Smooth muscle cell (in vitro differentiated cells): ENCODE results near the gene CAVIN2. TPM values are rescaled to one million over a fixed set of nuclear protein-coding genes. Genes with fewer than 3 reads are reported as not detected.

ENCODE experiments used
- DNase-seq: peaks from one replicate; lab custom pipeline; 2025; ENCODE audit not compliant: unreplicated experiment; lab: John Stamatoyannopoulos, UW
- H2AFZ ChIP-seq: fragments of 200-600 bp; sonication (generic); 2 replicates; pipeline ENCODE4 v1.6.0; 2016; ENCODE audit warnings: antibody characterized with exemption, low read depth, mild to moderate bottlenecking
- H3F3A ChIP-seq: fragments of 200-600 bp; sonication (generic); 2 replicates; pipeline ENCODE4 v1.6.0; 2017; ENCODE audit warnings: antibody characterized with exemption, low read depth
- H3K27ac ChIP-seq: fragments of 200-600 bp; sonication (generic); 2 replicates; pipeline ENCODE4 v1.5.1; 2016; ENCODE audit warnings: low read depth, mild to moderate bottlenecking
- H3K27me3 ChIP-seq: fragments of 200-600 bp; sonication (generic); 2 replicates; pipeline ENCODE4 v1.6.1; 2016; ENCODE audit warnings: low read depth, mild to moderate bottlenecking
- H3K36me3 ChIP-seq: fragments of 200-600 bp; sonication (generic); 2 replicates; pipeline ENCODE4 v1.5.1; 2016; ENCODE audit warnings: low read depth
- H3K4me1 ChIP-seq: fragments of 200-600 bp; sonication (generic); 2 replicates; pipeline ENCODE4 v1.5.1; 2016; ENCODE audit warnings: low read depth
- H3K4me2 ChIP-seq: fragments of 200-600 bp; sonication (generic); 2 replicates; pipeline ENCODE4 v1.6.0; 2016; ENCODE audit warnings: mild to moderate bottlenecking
- H3K4me3 ChIP-seq: fragments of 200-600 bp; sonication (generic); 2 replicates; pipeline ENCODE4 v1.5.1; 2016; ENCODE audit warnings: mild to moderate bottlenecking
- H3K79me2 ChIP-seq: fragments of 200-600 bp; sonication (generic); 2 replicates; pipeline ENCODE4 v1.6.0; 2016; ENCODE audit warnings: low read depth, mild to moderate bottlenecking
- H3K9ac ChIP-seq: fragments of 200-600 bp; sonication (generic); 2 replicates; pipeline ENCODE4 v1.6.0; 2016; ENCODE audit warnings: low read depth
- H3K9me3 ChIP-seq: fragments of 200-600 bp; sonication (generic); replicated peaks from 2 replicates; pipeline ENCODE4 v1.5.1; 2016; ENCODE audit warnings: low read depth
- H4K20me1 ChIP-seq: fragments of 200-600 bp; sonication (generic); 2 replicates; pipeline ENCODE4 v1.6.0; 2016; ENCODE audit warnings: low read depth
- WGBS: methylation state at CpG from one replicate; pipeline ENCODE4 v1.1.7; 2016; ENCODE audit warnings: low lambda C conversion rate; 5-methylcytosine and 5-hydroxymethylcytosine counted together
- polyA plus RNA-seq: library from polyadenylated mRNA; unstranded; fragments of >200 nt; fragmentation: Nextera tagmentation; extraction: Ambion mirVana; gene quantifications from 2 replicates; pipeline ENCODE4 v1.2.1, GENCODE V29; 2016
- total RNA-seq: library from RNA; depleted of rRNA; stranded (reverse); fragments of >200 nt; gene quantifications from 2 replicates; pipeline ENCODE4 v1.2.3, GENCODE V29; 2014
- TF ChIP-seq, protein P1 (sequence below): fragments of 200-600 bp; sonication (generic); IDR thresholded peaks from 2 replicates; pipeline ENCODE4 v1.5.1; 2017; ENCODE audit warnings: borderline replicate concordance, mild to moderate bottlenecking, antibody characterized with exemption; ENCODE audit not compliant: insufficient read depth, poor library complexity, severe bottlenecking

Gene CAVIN2
- total and polyA plus RNA-seq, 2 experiments from 2014 or later: 0.13 TPM; not detected in 1

DNA sequence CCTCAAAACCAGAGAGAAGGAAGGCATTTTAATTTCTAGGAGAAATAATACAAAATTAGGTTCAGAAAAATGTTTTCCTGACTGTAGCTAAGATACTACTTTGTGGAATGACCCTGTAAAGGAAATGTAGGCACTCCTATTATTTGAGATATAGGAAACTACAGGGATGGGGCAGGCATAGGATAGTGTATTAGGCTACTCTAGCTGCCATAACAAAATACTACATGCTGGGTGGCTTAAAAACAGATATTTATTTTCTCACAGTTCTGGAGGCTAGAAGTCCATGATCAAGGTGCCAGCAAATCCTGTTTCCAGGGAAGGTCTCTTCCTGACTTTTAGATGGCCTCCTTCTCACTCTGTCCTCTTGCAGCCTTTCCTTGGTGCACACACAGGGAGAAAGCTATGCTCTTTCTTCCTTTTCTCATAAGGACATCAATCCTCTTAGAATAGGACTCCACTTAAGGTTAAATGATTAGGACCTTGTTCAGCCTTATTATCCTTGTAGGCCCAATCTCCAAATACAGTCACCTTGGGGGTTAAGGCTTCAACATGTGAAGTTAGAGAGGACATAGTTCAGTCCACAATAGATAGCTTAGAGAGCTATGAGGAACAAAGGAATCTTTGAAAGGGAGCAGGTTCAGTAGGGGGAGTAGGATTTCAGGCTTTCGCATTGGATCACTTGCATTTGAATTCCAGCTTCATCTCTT lies 14.0 kb upstream of the CAVIN2 start:
- H2AFZ ChIP-seq: no peak overlapping the region

DNA sequence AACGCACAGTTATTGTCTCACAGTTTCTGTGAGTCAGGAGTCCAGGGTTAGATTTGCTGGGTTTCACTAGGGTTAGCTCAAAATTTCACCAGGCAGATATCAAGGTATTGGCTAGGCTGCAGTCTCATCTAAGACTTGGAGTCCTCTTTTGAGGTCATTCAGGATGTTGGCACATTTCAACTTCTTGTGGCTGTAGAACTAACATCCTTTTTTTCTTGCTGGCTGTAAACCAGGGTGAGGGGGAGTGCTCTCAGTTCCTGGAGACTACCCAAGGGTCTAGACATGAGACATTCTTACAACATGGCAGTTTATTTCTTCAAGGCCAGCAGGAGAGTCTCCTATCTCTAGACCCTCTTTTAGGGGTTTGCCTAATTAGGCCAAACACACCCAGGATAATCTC lies 12.8 kb upstream of the CAVIN2 start:
- WGBS: 96% methylated on average over 1 of the region's 1 CpG
- Histone ChIP-seq H3K79me2 (no peaks in the 10 kb centered on the region), H3K27ac (no peak overlapping the region), H3K36me3 (no peaks in the 10 kb centered on the region), H2AFZ (no peak overlapping the region), H3K4me1 (no peaks in the 10 kb centered on the region), H3K9me3 (no peaks in the 10 kb centered on the region), H4K20me1 (no peaks in the 10 kb centered on the region), H3K27me3 (no peaks in the 10 kb centered on the region), H3F3A (no peaks in the 10 kb centered on the region), H3K4me3 (no peak overlapping the region), H3K9ac (no peak overlapping the region), H3K4me2 (no peak overlapping the region)
- TF ChIP-seq, protein P1, sequence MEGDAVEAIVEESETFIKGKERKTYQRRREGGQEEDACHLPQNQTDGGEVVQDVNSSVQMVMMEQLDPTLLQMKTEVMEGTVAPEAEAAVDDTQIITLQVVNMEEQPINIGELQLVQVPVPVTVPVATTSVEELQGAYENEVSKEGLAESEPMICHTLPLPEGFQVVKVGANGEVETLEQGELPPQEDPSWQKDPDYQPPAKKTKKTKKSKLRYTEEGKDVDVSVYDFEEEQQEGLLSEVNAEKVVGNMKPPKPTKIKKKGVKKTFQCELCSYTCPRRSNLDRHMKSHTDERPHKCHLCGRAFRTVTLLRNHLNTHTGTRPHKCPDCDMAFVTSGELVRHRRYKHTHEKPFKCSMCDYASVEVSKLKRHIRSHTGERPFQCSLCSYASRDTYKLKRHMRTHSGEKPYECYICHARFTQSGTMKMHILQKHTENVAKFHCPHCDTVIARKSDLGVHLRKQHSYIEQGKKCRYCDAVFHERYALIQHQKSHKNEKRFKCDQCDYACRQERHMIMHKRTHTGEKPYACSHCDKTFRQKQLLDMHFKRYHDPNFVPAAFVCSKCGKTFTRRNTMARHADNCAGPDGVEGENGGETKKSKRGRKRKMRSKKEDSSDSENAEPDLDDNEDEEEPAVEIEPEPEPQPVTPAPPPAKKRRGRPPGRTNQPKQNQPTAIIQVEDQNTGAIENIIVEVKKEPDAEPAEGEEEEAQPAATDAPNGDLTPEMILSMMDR: no peak
- no peak for DNase-seq

More for the DNA sequence above, 14.0 kb upstream of the CAVIN2 start:
- WGBS: 100% methylated on average over 1 of the region's 1 CpG
- H3K27ac ChIP-seq: no peak overlapping the region
- no peaks in the 10 kb centered on the region for H3K27me3 ChIP-seq
- DNase-seq: no peak
- no peak overlapping the region for H3K4me3 ChIP-seq
- H3K79me2 ChIP-seq: no peaks in the 10 kb centered on the region
- TF ChIP-seq, protein P1: no peak
- H3K4me2 ChIP-seq: no peak overlapping the region
- no peaks in the 10 kb centered on the region for H3K36me3 ChIP-seq
- no peaks in the 10 kb centered on the region for H3K4me1 ChIP-seq
- no peaks in the 10 kb centered on the region for H4K20me1 ChIP-seq
- no peak overlapping the region for H3K9ac ChIP-seq
- H3F3A ChIP-seq: peaks cover 3% of the 10 kb centered on the region
- no peaks in the 10 kb centered on the region for H3K9me3 ChIP-seq

DNA sequence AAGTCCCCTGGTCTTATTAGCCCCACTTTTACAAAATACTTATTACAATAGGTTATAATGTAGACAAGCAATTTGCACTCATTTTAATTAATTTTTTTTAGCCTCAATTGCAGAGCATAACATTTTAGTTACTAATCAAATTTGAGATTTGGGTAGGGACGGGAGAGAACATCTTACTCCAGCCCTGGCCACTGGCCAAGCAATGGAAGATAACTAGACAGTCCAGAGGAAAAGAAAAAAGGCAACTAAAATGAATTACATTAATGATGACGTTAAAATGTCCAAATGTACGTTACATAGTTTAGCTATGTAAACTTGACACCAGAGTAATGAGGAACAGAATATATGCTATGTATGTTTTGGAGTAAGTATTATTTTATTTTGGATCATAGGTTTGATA lies 11.0 kb upstream of the CAVIN2 start:
- no peaks in the 10 kb centered on the region for H4K20me1 ChIP-seq
- no peaks in the 10 kb centered on the region for H3F3A ChIP-seq
- H3K9ac ChIP-seq: no peak overlapping the region
- 93% methylated on average over 3 of the region's 3 CpGs for WGBS
- no peak overlapping the region for H3K4me2 ChIP-seq
- TF ChIP-seq, protein P1: no peak
- no peak for DNase-seq
- H3K27ac ChIP-seq: no peak overlapping the region
- H3K9me3 ChIP-seq: no peaks in the 10 kb centered on the region
- no peaks in the 10 kb centered on the region for H3K27me3 ChIP-seq
- H3K79me2 ChIP-seq: no peaks in the 10 kb centered on the region
- H3K36me3 ChIP-seq: no peaks in the 10 kb centered on the region
- no peak overlapping the region for H3K4me3 ChIP-seq
- H3K4me1 ChIP-seq: no peaks in the 10 kb centered on the region
- H2AFZ ChIP-seq: no peak overlapping the region

DNA sequence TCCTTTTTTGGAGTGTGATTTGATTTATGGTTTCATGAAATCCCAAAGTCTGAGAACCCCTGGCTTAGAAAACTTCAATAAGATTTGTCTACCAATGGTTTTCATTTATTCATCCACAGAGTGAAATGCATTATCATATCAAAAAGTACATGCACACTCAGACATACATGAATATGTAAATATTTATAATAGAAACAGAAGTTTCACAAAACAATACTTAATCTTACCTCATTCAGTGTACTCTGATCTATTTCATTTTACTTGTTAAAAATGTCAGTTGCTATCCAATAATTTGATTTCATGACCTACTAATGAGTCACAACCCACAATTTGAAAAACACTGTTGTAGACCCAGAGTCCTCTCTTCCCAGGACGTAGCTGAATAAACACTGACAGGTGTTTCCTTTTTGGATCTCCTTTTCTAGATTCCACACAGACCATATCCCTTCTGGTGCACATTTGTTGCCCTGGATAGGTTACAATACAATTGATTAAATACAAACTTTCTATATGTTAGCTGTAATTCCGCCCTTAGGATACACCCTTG lies 10.4 kb upstream of the CAVIN2 start:
- 87% methylated on average over 2 of the region's 2 CpGs for WGBS
- H3K4me2 ChIP-seq: no peak overlapping the region
- no peak for DNase-seq

More for the DNA sequence above, 10.4 kb upstream of the CAVIN2 start:
- no peaks in the 10 kb centered on the region for H3K9me3 ChIP-seq
- H3K4me3 ChIP-seq: no peak overlapping the region
- no peaks in the 10 kb centered on the region for H3K4me1 ChIP-seq
- H3K36me3 ChIP-seq: no peaks in the 10 kb centered on the region
- no peaks in the 10 kb centered on the region for H4K20me1 ChIP-seq
- H3K27ac ChIP-seq: no peak overlapping the region
- H2AFZ ChIP-seq: no peak overlapping the region
- no peaks in the 10 kb centered on the region for H3F3A ChIP-seq
- H3K27me3 ChIP-seq: no peaks in the 10 kb centered on the region
- TF ChIP-seq, protein P1: no peak
- no peak overlapping the region for H3K9ac ChIP-seq
- H3K79me2 ChIP-seq: no peaks in the 10 kb centered on the region
